Activated gamma-delta T cell treated with anti-CD3 and anti-CD28 coated beads, Interleukin-2, amount 50 U/mL, for 16 hours (primary cell): ENCODE results near the gene DDX51.
"Not testable (repeated sequence)": the region's sequence is repeated elsewhere in the genome, so short reads cannot be mapped to it uniquely, and the experiment has no call there.

ENCODE experiments used
- DNase-seq: peaks from one replicate; pipeline ENCODE4 v3.0.0-alpha.2; 2020; ENCODE audit warnings: low read depth

Gene DDX51

GRCh38 chr12:132154941-132155770 lies 11.0 kb upstream of the DDX51 start:
- DNase-seq: no peak

DNA sequence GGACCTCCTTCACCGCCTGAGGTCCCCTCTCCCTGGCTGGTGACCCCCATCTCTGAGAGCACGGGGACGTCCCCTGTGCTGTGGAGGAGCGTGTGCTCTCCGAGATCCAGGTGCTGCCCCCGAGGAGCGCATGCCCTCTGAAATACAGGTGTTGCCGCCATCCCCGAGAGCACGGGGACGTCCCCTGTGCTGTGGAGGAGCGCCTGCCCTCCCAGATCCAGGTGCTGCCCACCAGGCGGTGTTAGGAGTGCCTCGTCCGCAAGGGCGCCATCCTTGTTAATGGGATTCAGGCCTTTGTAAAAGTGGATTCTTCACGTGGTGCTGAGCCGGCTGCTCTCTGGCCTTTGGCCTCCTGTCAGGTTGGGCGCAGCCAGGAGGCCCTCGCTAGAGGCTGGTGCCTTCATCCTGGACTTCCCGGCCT lies 10.2 kb upstream of the DDX51 start:
- no peak for DNase-seq

GRCh38 chr12:132153501-132154340 lies 9.6 kb upstream of the DDX51 start:
- peak; percentile 41 for DNase-seq

- no peak for DNase-seq
These were observed 8.8 kb upstream of the DDX51 start for GRCh38 chr12:132152953-132153352.

DNA sequence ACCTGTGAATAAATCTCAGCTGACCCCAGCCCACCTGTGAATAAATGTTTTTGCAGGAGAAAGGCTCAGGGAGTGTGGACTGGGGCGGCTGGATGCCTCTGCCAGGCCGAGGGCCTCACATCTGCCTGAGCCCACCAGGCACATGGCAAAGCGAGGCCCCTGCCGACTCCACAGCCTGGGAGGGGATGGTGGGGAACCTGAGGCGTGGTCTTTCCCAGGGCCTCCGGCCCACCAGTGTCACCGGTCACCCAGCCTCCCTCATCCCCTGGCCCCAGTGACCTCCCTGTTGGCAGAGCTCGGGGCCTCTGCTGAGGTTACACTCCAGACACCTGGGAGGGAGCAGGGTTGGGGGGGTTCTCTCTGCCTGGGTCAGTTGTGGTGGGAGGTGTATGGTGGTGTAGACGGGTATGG lies 8.3 kb upstream of the DDX51 start:
- no peak for DNase-seq

- DNase-seq: no peak
These were observed 7.8 kb upstream of the DDX51 start for GRCh38 chr12:132151766-132152410.

- DNase-seq: no peak
These were observed 7.1 kb upstream of the DDX51 start for GRCh38 chr12:132151145-132151765.

DNA sequence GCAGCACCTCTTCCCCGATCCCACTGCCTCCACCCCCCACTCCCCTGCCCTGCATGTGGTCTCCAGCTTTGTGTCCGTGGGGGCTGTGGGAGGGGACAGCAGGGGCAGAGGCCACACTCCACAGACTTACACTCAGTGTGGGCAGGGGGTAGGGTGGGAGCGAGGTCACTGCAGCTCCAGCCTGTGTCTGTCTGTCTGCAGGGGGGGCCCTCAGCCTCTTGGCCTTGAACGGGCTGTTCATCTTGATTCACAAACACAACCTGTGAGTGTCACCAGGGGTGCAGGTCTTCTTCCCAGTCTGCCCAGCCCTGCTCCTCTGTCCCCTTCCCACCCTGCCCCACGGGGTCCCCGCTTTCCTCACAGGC lies 6.6 kb upstream of the DDX51 start:
- no peak for DNase-seq

GRCh38 chr12:132149526-132149925 lies 5.4 kb upstream of the DDX51 start:
- not testable (repeated sequence) for DNase-seq

DNA sequence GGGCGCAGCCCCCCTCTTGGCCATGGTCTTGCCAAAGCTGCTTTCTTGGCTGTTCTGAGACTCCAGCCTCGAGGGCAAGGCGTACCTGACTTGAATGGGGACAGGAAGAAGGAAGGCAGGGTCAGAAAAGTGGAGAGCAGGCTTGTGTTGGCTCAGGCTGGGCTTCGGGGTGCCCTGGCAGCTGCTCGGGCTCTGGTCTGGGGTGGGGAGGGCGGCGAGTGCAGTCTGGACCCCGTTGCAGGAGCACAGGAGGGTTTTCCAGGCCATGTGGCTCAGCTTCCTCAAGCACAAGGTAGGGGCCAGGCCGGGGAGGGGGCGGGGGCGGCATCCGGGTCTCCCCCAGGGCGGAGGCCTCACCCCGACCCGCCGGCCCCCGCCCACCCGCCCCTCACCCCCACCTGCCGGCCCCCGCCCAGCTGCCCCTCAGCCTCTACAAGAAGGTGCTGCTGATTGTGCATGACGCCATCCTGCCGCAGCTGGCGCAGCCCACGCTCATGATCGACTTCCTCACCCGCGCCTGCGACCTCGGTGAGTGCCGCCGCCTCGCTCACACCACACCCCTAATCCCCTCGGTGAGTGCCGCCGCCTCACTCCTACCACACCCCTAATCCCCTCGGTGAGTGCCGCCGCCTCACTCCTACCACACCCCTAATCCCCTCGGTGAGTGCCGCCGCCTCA lies 4.4 kb upstream of the DDX51 start:
- no peak for DNase-seq

DNA sequence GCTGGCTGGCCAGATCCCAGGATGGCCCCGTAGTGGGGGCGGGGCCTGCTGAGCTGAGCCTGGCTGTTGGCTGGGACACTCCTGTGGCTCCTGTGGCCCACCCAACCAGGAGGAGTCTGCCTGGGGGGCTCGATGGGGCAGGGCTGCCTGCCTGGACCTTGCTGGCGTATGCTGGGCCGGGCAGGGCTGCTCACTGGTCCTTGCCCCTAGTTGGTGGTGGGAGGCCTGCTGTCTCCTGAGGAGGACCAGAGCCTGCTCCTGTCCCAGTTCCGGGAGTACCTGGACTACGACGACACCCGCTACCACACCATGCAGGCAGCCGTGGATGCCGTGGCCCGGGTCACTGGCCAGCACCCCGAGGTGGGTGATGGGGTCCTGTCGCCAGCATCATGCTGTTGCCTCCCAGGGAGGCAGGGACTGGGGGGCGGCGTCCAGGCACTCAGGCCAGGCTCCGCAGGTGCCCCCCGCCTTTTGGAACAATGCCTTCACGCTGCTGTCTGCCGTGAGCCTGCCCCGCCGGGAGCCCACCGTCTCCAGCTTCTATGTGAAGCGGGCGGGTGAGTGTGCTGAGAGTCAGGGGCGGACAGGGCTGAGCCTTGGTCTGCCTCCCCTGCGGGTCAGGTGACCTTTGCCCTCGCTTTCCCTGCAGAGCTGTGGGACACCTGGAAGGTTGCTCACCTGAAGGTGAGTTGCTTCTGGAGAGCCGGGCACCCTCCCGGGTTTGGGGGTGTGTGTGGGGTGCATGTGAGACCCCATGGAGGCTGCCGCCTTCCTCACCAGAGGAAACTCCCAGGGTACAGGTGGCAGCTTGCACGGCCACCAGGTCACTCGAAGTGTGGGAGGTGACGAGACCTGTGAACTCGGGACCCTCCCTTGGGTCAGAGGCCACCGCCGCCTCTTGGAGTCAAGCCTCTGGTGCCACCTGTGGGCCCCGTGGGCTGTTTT lies 3.6 kb upstream of the DDX51 start:
- DNase-seq: no peak

DNA sequence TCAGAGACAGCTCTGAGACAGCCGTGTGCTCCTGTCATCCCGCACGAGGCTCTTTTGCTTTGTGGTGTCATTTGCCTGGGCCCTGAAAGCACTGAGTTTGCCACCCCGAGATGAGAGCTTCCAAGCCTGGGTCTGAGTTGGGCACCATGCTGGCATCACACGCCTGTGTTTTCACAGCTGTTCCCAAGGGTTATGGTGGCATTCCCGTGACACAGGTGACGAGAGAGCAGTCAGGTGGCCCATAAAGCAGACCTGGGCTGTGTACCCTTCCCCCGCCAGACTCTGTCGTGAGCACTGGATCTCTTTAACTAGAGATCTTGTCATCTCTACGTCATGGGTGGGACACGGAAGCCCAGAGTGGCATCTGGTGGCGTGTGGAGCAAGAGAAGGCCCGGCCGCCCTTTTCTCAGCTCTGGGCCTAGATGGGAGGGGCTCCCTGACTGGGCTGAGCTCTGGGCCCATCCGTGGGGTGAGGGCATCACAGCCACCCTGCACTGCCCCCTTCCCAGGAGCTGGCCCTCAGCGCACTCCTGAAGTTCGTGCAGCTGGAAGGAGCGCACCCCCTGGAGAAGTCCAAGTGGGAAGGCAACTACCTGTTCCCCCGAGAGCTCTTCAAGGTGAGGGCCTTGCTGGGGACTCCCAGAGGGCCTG lies 2.8 kb upstream of the DDX51 start:
- DNase-seq: no peak

DNA sequence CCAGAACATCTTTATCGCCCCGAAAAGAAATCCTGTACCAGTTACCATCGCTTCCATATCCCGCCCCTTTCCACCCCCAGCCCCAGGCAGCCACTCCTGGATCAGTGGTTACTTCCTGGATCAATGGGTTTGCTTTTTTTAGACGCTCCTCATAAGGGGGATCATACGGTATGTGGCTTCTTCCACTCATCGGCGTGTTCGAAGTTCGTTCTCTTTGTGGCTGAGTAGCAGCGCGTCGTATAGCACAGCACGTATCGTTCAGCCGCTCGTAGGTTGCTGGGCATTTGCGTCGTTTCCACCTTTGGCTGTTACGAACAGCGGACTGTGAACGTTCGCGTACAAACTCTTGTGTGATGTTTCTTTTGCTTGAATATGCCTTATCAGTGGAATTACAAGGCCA lies 2.0 kb upstream of the DDX51 start:
- no peak for DNase-seq

GRCh38 chr12:132145334-132145733 lies 1.2 kb upstream of the DDX51 start:
- no peak for DNase-seq

- DNase-seq: no peak
These were observed 670 bp upstream of the DDX51 start for GRCh38 chr12:132144810-132145168.

GRCh38 chr12:132143336-132144071 lies 615 bp downstream of the DDX51 start:
- DNase-seq: peak; percentile 19

DNA sequence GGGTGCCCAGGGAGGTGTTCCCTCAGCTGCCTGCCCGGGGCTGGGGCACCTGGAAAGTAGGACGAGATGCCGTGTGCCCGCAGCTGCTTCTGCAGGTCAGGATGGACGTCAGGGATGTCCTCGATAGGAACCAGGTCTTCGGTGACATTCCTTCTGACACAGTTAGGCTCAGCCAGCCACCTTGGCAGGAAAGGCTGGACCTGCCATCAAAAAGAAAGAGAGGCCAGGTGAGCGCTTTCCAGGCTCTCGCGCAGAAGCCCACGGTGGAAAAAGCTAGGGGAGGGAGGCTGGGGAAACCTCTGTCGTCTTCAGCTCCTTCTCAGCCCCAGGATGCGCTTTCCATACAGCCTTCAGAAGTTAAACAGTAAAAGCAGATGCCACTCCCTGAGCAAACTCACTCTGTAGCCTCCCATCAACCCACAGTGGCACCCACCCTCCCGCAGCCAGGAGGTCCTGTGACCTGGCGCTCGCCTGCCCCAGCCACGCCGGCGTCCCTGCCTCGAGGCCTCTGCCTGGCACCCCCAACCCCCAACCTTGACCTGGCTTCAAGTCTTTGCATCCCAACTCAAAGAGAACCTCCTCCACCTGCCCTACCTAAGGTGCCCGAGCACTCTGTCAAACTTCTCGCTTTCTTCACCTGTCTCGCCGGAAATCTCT lies 1.3 kb downstream of the DDX51 start:
- DNase-seq: no peak

DNA sequence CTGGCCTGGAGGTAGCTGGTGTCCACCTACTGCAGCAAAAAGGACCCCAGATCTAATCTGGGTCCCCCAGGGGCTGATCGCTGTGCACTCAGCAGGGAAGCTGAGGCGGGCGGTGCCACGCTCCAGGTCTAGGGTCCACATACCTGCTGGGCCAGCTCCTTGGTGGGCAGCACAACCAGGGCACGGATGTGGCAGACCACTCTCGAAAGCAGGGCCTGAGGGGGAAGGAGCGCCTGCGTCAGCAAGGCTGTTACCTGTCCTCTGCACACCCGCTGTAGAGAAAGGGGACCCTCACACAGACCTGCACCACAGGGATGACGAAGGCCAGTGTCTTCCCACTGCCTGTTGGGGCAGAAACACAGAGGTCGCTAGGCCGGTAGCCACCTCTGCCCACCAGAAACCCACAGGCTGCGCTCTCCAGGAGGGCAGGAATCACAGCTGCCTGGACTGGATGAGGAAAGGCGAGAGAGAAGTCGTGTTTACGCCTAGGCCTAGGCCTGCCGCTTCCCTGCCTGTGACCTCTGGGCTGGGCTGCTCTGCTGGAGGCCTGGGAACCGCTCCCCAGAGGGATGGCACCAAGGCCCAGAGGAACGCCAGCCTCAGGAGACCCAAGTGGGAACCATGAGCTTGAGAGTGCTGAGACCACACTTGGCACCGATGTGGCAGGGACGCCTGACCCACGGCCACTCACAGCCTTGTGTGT lies 2.0 kb downstream of the DDX51 start:
- no peak for DNase-seq
